Bronchial epithelial cell (primary cell): ENCODE measurements around the gene HPS1. TPM values are rescaled to one million over a fixed set of nuclear protein-coding genes. Genes with fewer than 3 reads are reported as not detected.

Experiments
- DNase-seq: peaks from one replicate; pipeline ENCODE4 v3.0.0-alpha.2; 2010; ENCODE audit warnings: low read depth
- FAIRE-seq: peaks from 2 replicates; lab custom pipeline; 2011; peaks lifted over from hg19 to GRCh38; lab: Jason Lieb, UNC
- H3K27me3 ChIP-seq: 2 replicates; pipeline ENCODE4 v1.5.1; 2011; ENCODE audit warnings: low read length; ENCODE audit not compliant: control insufficient read depth, insufficient read depth
- H3K36me3 ChIP-seq: 2 replicates; pipeline ENCODE4 v1.5.1; 2011; ENCODE audit warnings: low read length; ENCODE audit not compliant: control insufficient read depth, insufficient read depth
- H3K4me3 ChIP-seq: 2 replicates; pipeline ENCODE4 v1.5.1; 2011; ENCODE audit warnings: mild to moderate bottlenecking, low read depth, low read length, control low read depth
- CTCF ChIP-seq: IDR thresholded peaks from 2 replicates; pipeline ENCODE4 v1.5.1; 2011; ENCODE audit warnings: mild to moderate bottlenecking, moderate library complexity, low read length, control low read depth, inconsistent platforms; ENCODE audit not compliant: insufficient read depth, severe bottlenecking
- total RNA-seq: library from RNA; depleted of rRNA; stranded (reverse); fragments of >200 nt; gene quantifications from 2 replicates; pipeline ENCODE4 v1.2.1, GENCODE V29; 2014

HPS1 gene
- total RNA-seq: 15.8 and 26.9 TPM in 2 replicates

- TF ChIP-seq CTCF: peak; percentile 18
- FAIRE-seq (no peak), DNase-seq (peak; percentile 26)
- Histone ChIP-seq H3K36me3 (peaks cover 15% of the 10 kb centered on the region), H3K4me3 (peak within 1 kb of the TSS; percentile 94), H3K27me3 (no peaks in the 10 kb centered on the region)
Observed at GRCh38 chr10:98446661-98447221, at the start of gene HPS1. Gene HPS1 (minus strand): TSS chr10:98446935. CDS start chr10:98443240, 3,695 bp downstream.

- FAIRE-seq (no peak), DNase-seq (no peak)
- TF ChIP-seq CTCF: no peak
Observed at GRCh38 chr10:98492763-98493162, 46.0 kb upstream of the HPS1 start.

GRCh38 chr10:98489561-98490481, 43.1 kb upstream of the HPS1 start:
- Histone ChIP-seq H3K27me3 (no peaks in the 10 kb centered on the region), H3K4me3 (no peak overlapping the region), H3K36me3 (no peaks in the 10 kb centered on the region)
- TF ChIP-seq CTCF: no peak
- DNase-seq (peak; percentile 84), FAIRE-seq (peak; percentile 18)

More at GRCh38 chr10:98492763-98493162, 46.0 kb upstream of the HPS1 start:
- no peak overlapping the region for H3K4me3 ChIP-seq
- no peaks in the 10 kb centered on the region for H3K36me3 ChIP-seq
- H3K27me3 ChIP-seq: no peaks in the 10 kb centered on the region

GRCh38 chr10:98488669-98489430, 42.1 kb upstream of the HPS1 start:
- no peak overlapping the region for H3K4me3 ChIP-seq
- no peak for TF ChIP-seq CTCF
- DNase-seq (peak; percentile 15), FAIRE-seq (no peak)
- H3K36me3 ChIP-seq: no peaks in the 10 kb centered on the region
- no peaks in the 10 kb centered on the region for H3K27me3 ChIP-seq

- FAIRE-seq: no peak
- no peaks in the 10 kb centered on the region for H3K27me3 ChIP-seq
- H3K4me3 ChIP-seq: no peak overlapping the region
- DNase-seq: no peak
- no peaks in the 10 kb centered on the region for H3K36me3 ChIP-seq
- no peak for TF ChIP-seq CTCF
Observed at GRCh38 chr10:98487649-98488048, 40.9 kb upstream of the HPS1 start.
